ENCODE results near the gene NKX1-1. TPM values are rescaled to one million over a fixed set of nuclear protein-coding genes. Genes with fewer than 3 reads are reported as not detected.

Gene NKX1-1
- total and polyA plus RNA-seq, 11 donors: not detected

DNA sequence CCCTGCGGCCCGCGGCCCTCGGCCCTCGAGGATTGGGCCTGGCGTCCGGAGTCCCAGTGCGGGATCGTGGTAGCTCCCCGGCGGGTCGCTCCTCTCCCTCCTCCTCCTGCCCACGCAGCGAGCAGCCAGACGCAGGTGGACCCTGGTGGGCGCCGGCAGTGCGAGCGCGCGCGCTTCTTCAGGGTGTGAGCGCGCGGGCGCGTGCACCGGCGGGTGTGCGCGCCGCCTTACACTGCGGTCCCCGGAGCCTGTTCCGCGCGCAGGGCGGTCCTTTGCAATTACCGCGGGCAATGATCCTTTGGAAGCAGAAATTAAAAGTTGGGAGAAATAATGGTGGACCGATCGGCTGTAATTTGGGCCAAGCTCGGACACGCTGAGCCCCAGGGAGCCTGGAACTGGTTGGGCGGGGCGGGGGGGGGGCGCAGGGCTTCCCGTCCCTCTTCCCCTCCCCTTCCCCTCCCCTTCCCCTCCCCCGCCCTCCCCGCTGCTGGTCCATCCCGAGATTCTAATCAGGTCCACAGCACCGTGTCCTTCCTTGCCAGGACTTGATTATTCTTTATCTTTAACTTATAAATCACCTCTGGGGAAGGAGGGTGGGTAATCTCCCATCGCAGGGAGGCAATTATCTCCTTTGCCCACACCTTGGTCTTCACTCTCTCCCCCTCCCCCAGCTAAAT is 1.6 kb upstream of the NKX1-1 start:
- no peak overlapping the region for H3K4me3 ChIP-seq
- 1 to 7% (median 5%) methylated on average over 17 to 53 of the region's 53 CpGs for WGBS, 4 donors

DNA sequence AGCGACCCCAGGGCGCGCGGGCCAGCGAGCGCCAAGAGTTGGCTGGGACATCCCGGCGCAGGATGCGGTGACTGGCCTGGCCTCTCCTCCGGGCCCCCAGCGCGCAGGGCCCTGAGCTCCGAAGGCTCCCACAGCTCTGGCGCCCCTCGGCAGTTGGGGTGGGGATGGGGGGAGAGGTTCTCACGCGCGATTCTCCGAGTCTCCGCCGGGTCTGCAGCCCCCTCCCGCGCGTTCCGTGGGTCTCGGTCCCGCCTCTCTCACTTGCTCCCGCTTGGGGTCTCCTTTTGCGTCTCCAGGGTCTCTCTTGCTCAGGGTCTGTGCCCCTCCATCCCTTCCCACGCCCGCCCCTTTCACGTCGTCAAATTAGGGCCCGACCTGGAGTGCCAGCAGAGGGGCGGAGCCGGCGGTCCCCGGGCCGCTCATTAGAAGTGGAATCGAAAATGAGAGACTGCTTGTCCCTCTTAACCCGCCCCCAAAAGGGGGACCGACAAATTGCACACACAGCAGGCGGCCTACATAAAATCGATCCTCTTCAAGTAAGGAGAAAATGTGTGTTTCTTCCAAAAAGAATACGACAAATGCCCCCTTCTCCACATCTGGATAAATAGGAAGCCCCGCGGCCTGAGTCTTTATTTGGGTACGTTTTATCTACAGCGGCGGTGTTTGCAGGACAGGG is 877 bp upstream of the NKX1-1 start:
- intact Hi-C loops (cut with DNase I): no loop called here
- no peak overlapping the region for H3K4me3 ChIP-seq
- H3K4me1 ChIP-seq: peaks cover 0 to 59% (median 6%) of the 10 kb centered on the region in 12 donors
- no peaks in the 10 kb centered on the region for H3K9me3 ChIP-seq
- H3K27ac ChIP-seq: no peak overlapping the region
- DNase-seq (peak in 2 of 5 donors; percentile 3 to 49), ATAC-seq (no peak)
- 4 to 11% (median 7%) methylated on average over 32 to 50 of the region's 50 CpGs for WGBS, 4 donors
- peaks cover 76 to 97% (median 80%) of the 10 kb centered on the region in 9 donors for H3K27me3 ChIP-seq
- no peaks in the 10 kb centered on the region for H3K36me3 ChIP-seq
- TF ChIP-seq CTCF (IDR thresholded peaks at IDR 0.05): no peak
- TF ChIP-seq POLR2A (IDR thresholded peaks at IDR 0.05): no peak

More for the DNA sequence above, 1.6 kb upstream of the NKX1-1 start:
- intact Hi-C loops (cut with DNase I): no loop called here
- H3K27ac ChIP-seq: no peak overlapping the region
- no peaks in the 10 kb centered on the region for H3K9me3 ChIP-seq
- peaks cover 71 to 97% (median 80%) of the 10 kb centered on the region in 9 donors for H3K27me3 ChIP-seq
- DNase-seq (peak in 1 of 5 donors; percentile 32), ATAC-seq (no peak)
- H3K4me1 ChIP-seq: peaks cover 0 to 52% (median 2%) of the 10 kb centered on the region in 12 donors
- H3K36me3 ChIP-seq: no peaks in the 10 kb centered on the region
- TF ChIP-seq CTCF (IDR thresholded peaks at IDR 0.05) (no peak), POLR2A (IDR thresholded peaks at IDR 0.05) (no peak)

DNA sequence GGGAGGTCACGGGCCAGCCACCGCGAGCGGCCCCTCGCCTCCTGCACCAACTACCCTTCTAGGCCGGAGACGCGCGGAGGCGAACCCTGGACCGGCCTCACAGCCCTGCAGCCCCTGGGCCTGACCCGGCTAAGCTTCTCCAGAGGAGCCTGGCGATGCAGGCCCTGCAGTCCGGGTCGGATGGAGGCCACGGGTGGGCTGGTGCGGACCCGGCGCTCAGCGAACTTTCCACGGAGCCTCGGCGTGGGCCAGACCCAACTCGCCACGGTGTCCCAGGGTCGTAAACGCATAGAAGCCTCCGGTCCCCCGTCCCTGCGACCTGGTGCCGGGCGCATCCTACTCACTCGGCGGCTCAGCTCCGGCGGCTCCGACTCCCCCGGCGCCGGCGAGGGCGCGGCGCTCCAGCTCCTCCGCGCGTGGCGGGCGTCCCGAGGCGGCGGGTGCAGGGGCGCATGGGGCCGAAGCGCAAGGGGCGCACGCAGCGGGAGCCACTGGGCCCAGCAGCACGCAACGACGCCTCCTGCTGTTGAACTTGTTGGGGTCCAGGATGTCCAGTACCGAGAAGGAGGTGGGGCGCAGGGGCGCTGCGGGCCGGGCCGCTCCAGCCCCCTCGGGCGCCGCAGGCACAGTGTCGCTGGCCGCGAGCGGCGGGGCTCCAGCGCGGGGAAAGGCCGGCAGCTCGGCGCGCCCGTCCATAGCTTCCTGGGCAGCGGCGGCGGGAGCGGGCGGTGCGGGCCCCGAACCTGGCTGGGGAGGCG is 427 bp downstream of the NKX1-1 start:
- DNase-seq: peak in 2 of 5 donors; percentile 4 to 52
- WGBS, 4 donors: 4 to 9% (median 6%) methylated on average over 32 to 90 of the region's 90 CpGs
- no peak for TF ChIP-seq CTCF (IDR thresholded peaks at IDR 0.05)
- no peak for TF ChIP-seq POLR2A (IDR thresholded peaks at IDR 0.05)
- H3K9me3 ChIP-seq: no peaks in the 10 kb centered on the region
- H3K36me3 ChIP-seq: no peaks in the 10 kb centered on the region
- no peak overlapping the region for H3K27ac ChIP-seq
- peaks cover 0 to 63% (median 6%) of the 10 kb centered on the region in 12 donors for H3K4me1 ChIP-seq
- intact Hi-C loops (cut with DNase I): no loop called here
- peak overlapping the region in 1 of 12 donors; percentile 4 for H3K4me3 ChIP-seq
- H3K27me3 ChIP-seq: peaks cover 78 to 97% (median 87%) of the 10 kb centered on the region in 9 donors
- no peak for ATAC-seq

DNA sequence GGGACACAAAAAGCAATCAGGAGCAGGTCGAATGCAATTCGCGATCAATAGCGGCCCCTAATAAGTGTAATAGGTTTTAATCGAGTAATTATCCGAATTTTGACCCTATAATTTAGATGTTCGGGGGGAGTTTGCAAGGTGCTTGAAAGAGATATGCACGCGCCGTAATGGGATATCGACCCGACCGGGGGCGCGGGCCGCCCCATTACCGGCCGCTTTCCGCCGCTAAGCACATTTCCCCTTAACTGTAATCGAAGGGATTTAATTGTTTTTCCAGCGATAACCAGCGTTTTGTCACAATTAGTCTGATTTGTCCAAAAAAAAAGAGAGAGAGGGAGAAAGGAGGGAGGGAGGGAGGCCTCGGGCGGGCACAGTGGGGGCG is 997 bp downstream of the NKX1-1 start:
- DNase-seq: no peak
- intact Hi-C loops (cut with DNase I): no loop called here
- 5 to 10% (median 6%) methylated on average over 25 to 26 of the region's 26 CpGs for WGBS, 4 donors
- peaks cover 82 to 99% (median 93%) of the 10 kb centered on the region in 9 donors for H3K27me3 ChIP-seq
- no peak overlapping the region for H3K4me3 ChIP-seq
- no peaks in the 10 kb centered on the region for H3K9me3 ChIP-seq
- TF ChIP-seq CTCF (IDR thresholded peaks at IDR 0.05): no peak
- no peak for TF ChIP-seq POLR2A (IDR thresholded peaks at IDR 0.05)
- no peak for ATAC-seq
- peaks cover 0 to 63% (median 6%) of the 10 kb centered on the region in 12 donors for H3K4me1 ChIP-seq
- no peaks in the 10 kb centered on the region for H3K36me3 ChIP-seq
- H3K27ac ChIP-seq: no peak overlapping the region
